ENCODE results near the gene DENND4C. TPM values are rescaled to one million over a fixed set of nuclear protein-coding genes. Genes with fewer than 3 reads are reported as not detected.

The DENND4C gene
- total and polyA plus RNA-seq, 2 of the 4 experiments (the other 2 are of a cell fraction) = 9.0 to 32.6 TPM

DNA sequence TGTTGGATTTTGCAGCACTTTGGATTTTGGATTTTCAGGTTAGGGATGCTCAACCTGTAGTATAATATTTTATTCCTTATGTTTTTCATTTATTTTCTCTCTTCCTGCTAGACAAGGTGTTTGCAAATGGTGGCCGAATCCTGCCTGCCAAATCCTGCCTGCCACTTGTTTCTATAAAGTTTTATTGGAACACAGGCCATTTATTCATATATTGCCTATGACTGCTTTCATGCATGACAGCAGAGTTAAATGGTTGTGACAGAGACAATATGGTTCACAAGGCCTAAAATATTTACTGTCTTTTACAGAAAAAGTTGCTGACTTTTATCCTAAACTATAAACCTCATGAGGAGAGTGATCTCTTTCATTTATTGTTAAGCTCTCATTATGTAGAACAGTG is 72.7 kb downstream of the DENND4C start:
- no peaks in the 10 kb centered on the region for H4K20me1 ChIP-seq (ENCODE audit: insufficient read depth, low read length)
- no peak overlapping the region for H2BK20ac ChIP-seq (ENCODE audit: low read depth, low read length)
- H3K18ac ChIP-seq (ENCODE audit: low read depth, low read length) = no peak overlapping the region
- no TSS peak for BruUV-seq (replicated peaks)
- no peaks in the 10 kb centered on the region for H3K79me1 ChIP-seq (ENCODE audit: low read depth in 1 of 2, low read length in 2 of 2)
- POLR2A ChIA-PET (ENCODE audit: unreplicated experiment) = no interaction called here
- H3K14ac ChIP-seq (replicated peaks; ENCODE audit: low read depth, low read length) = no peak overlapping the region
- H3K4me3 ChIP-seq (ENCODE audit: insufficient read depth, low read depth, low read length) = no peak overlapping the region
- no peak overlapping the region for H3K56ac ChIP-seq (ENCODE audit: extremely low read depth, insufficient read depth, low read length)
- dilution Hi-C loops (cut with HindIII; ENCODE audit: low sequenced_read_pairs, unreplicated experiment) (no loop called here), in situ Hi-C loops (cut with MboI; ENCODE audit: low sequenced_read_pairs) (no loop called here), intact Hi-C loops (cut with micrococcal nuclease) (no loop called here)
- H2BK5ac ChIP-seq (ENCODE audit: low read depth, low read length, poor library complexity, severe bottlenecking) = no peak overlapping the region
- CTCF ChIA-PET = interaction anchor here (0.7 kb wide), 1 partner anchor 102 kb away, joined by 3 read pairs; no protein-coding TSS in a partner anchor
- H3K4ac ChIP-seq (ENCODE audit: low read depth, low read length) = no peak overlapping the region
- peaks cover 12% of the 10 kb centered on the region; the same call in 1 of the 2 replicates for H3K36me3 ChIP-seq (ENCODE audit: control insufficient read depth, insufficient read depth, low read length)
- H2BK15ac ChIP-seq (ENCODE audit: low read depth, low read length) = no peak overlapping the region
- H4K8ac ChIP-seq (ENCODE audit: low read depth in 2 of 2, low read length in 2 of 2) = no peak overlapping the region
- H4K5ac ChIP-seq (ENCODE audit: low read depth, low read length) = no peak overlapping the region
- H4K91ac ChIP-seq (ENCODE audit: insufficient read depth, low read depth, low read length) = no peak overlapping the region
- DNase-seq (no peak), ATAC-seq (ENCODE audit: low read depth) (no peak)
- H2BK120ac ChIP-seq (ENCODE audit: low read depth, low read length) = no peak overlapping the region
- no peak overlapping the region for H3K27ac ChIP-seq (ENCODE audit: insufficient read depth, low read length)
- H3K4me2 ChIP-seq (ENCODE audit: low read depth, low read length) = no peak overlapping the region
- H2AFZ ChIP-seq (replicated peaks; ENCODE audit: low read length, poor library complexity) = no peak overlapping the region
- H3K23ac ChIP-seq (ENCODE audit: low read depth, low read length) = no peak overlapping the region
- H3K9me1 ChIP-seq (ENCODE audit: insufficient read depth, low read length) = no peaks in the 10 kb centered on the region
- TF ChIP-seq, protein P1, sequence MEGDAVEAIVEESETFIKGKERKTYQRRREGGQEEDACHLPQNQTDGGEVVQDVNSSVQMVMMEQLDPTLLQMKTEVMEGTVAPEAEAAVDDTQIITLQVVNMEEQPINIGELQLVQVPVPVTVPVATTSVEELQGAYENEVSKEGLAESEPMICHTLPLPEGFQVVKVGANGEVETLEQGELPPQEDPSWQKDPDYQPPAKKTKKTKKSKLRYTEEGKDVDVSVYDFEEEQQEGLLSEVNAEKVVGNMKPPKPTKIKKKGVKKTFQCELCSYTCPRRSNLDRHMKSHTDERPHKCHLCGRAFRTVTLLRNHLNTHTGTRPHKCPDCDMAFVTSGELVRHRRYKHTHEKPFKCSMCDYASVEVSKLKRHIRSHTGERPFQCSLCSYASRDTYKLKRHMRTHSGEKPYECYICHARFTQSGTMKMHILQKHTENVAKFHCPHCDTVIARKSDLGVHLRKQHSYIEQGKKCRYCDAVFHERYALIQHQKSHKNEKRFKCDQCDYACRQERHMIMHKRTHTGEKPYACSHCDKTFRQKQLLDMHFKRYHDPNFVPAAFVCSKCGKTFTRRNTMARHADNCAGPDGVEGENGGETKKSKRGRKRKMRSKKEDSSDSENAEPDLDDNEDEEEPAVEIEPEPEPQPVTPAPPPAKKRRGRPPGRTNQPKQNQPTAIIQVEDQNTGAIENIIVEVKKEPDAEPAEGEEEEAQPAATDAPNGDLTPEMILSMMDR (conservative IDR thresholded peaks at IDR 0.05; ENCODE audit: low read depth, low read length) = no peak
- TF ChIP-seq POLR2A (IDR thresholded peaks at IDR 0.05; ENCODE audit: low read depth, low read length) (no peak), RAD21 (IDR thresholded peaks at IDR 0.05; ENCODE audit: low read length) (no peak), USF2 (IDR thresholded peaks at IDR 0.05; ENCODE audit: low read depth, low read length) (no peak), MXI1 (IDR thresholded peaks at IDR 0.05; ENCODE audit: borderline replicate concordance, low read depth, low read length) (no peak), BHLHE40 (IDR thresholded peaks at IDR 0.05; ENCODE audit: low read depth, low read length) (no peak), CEBPB (IDR thresholded peaks at IDR 0.05; ENCODE audit: low read depth, low read length) (no peak), RFX5 (IDR thresholded peaks at IDR 0.05; ENCODE audit: low read depth, low read length) (no peak)
- H2AK5ac ChIP-seq (ENCODE audit: low read depth, low read length) = no peak overlapping the region
- H3K9ac ChIP-seq (ENCODE audit: low read depth, low read length) = no peak overlapping the region
- H3K27me3 ChIP-seq (ENCODE audit: control insufficient read depth, insufficient read depth, low read length) = no peaks in the 10 kb centered on the region
- no CpG with 5 or more reads among the region's 1 CpG for WGBS, 2 experiments (ENCODE audit: extremely low coverage in 2 of 2, insufficient read length in 1 of 2)
- no peaks in the 10 kb centered on the region for H3K9me3 ChIP-seq (ENCODE audit: control insufficient read depth, insufficient read depth, low read length)
- H2AK9ac ChIP-seq (replicated peaks; ENCODE audit: low read depth, low read length, poor library complexity) = no peak overlapping the region
- H3K4me1 ChIP-seq (ENCODE audit: control insufficient read depth, insufficient read depth, low read length) = no peaks in the 10 kb centered on the region

All from IMR-90 (cell line).